Dermis blood vessel endothelial cell (primary cell): ENCODE measurements around the gene CYFIP2. TPM values are rescaled to one million over a fixed set of nuclear protein-coding genes. Genes with fewer than 3 reads are reported as not detected.

Source experiments
- DNase-seq: peaks from one replicate; pipeline ENCODE4 v3.0.0; 2010
- total RNA-seq: library from RNA; depleted of rRNA; stranded (reverse); fragments of >200 nt; gene quantifications from 2 replicates; pipeline ENCODE4 v1.2.3, GENCODE V29; 2014

CYFIP2 gene
- total RNA-seq, 1 donor from 2014 or later: 11.7 TPM

DNA sequence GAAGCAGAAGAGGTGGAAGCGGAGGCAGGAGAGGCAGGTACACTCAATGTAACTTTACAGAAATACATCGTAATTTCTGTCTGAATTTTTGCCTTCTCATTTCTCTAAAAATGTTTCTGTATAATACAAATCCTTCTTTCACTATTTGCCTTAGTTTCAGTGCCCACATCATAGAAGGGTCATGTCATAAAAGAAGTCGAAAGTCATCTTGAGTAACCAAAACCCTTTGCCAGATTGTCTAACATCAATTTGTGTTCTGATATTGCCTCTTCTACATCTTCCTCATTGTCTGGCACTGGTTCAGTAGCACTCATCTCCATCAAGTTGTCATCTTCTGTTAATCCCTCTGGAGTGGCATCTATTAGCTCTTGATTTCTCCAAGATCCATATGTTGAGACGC is 6.2 kb upstream of the CYFIP2 start:
- no peak for DNase-seq

DNA sequence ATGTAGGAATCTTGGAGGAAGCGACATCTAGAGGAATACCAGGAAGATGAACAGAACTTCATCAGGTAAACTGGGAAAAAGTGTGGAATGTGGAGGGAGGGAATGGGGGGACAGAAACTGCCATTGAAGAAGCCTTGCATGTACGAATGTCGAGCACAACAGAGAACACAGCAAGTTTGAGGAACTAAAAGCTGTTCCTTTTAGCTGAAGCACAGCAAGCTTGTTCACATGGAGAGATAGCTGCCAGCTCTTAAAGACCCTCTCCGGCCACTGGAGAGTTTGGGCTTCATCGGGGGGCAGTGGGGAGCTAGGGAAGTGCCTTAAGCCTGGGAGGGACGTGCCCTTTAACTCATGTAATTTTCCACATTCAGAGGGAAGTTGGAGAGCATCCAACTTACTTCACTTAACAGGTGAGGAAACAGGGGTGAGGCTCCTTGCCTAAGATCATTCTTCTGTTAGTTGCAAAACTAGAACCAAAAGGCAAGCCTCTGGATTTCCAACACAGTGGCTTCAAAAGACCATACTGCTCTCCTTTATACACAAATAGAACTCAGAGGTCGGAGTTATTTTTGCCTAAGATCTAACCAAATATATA is 2.3 kb upstream of the CYFIP2 start:
- DNase-seq: no peak

DNA sequence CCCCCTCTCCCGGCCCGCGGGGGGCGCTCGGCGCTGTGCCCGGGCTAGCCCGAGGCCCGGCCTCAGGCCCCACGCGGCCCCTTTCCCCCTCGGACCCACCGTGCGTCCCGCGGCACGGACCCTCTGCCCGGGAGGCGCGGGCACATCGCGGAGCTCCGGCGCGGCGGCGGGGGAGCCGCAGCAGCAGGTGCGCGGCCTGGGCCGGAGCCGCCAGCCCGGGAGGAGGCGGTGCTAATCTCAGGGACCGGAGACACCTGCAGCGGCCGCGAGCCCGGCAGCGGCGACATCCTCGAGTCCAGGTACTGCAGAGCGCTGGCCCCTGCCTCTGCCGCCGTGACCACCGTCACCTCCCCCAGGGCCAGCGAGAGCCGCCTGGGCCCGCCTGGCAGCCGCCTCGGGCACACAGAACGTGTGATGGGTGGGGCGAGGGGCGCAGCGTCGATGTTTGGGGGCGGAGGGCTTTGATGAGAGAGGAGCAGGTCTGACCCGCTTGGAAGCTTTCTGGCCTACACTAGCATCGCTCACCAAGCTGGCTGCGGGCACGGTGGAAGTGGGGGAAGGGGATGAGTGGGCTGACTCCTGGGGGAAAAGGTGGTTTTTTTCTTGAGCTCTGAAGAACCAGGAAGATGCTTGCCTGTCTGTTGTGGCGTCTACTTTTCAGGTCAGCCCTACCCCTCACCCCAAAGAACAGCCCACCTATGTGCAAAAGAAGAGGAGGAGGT is 524 bp downstream of the CYFIP2 start:
- peak; percentile 6 for DNase-seq

DNA sequence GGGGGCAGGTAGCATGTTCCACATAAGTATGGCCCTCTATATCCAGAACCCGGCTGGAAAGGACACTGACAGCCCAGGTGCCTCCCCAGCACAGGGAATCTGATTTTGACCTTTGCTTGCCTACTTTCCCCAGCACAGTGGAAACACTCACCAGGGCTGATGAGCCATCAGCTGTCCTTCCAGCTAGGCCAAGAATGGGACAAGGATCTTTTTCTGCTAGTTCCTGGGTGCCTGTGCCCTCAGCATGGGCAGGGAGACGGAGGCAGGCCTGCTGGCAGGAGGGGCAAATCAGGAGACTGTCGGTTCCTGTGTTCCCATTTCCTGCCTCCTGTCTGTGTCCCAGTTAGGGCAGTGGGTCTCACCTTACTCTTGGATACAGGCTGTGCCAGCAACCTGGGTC is 1.1 kb downstream of the CYFIP2 start:
- DNase-seq: no peak

DNA sequence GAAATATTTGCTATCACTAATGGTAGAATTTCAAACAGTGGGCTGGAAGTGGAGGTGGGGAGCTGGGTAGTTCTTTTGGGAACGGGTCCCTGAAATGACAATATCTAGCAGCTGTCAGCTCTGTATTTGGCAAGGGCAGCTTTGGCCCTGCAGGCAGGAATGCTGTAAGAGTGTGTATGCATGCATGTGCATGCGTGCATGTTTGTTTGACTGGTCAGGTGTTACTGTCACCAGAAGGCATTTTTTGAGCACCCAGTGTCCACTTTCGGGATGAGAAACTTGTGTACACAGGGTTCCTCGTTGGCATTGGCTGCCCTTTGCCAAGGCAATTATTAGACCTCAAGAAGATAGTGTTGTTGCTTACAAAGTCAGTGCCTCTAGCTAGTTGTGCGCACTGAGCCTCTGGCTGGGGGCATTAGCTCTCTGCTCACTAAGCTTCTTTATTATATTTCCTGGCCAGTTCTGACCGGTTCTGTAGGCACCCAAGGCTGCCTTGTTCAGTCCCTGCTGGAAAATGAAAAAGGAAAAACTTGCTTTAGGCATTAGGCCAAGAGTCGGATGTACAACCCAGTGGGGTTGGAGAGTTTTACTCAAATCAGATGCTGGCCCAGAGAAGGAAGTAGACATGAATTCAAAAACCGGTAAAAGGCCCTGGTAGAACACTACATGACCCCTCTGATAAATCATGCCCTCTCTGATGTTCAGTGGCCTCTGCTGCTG is 2.0 kb downstream of the CYFIP2 start:
- DNase-seq: no peak

DNA sequence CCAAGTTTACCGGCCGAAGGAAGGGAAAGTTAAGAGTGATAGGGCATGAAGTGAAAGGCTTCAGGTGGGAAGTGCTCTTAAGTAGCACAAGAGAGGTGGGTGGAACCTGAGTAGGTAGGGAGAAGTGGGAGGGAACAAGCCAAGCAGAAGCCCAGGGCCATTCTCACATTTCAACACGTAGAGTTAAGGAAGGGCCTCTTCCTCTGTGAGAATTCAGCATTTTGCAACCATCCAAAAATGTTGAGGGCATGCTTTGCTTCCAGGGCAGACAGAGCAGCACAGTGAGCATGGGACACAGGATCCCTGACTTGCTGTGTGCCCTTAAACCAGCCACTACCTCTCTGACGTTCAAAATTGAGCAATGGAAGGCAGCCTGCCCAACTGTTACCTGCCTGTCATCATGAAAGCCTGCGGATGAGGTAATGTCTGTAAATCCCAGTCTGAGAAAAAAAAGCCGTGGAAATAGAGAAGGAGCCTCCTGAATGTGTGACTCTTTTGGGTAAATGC is 3.3 kb downstream of the CYFIP2 start:
- no peak for DNase-seq

DNA sequence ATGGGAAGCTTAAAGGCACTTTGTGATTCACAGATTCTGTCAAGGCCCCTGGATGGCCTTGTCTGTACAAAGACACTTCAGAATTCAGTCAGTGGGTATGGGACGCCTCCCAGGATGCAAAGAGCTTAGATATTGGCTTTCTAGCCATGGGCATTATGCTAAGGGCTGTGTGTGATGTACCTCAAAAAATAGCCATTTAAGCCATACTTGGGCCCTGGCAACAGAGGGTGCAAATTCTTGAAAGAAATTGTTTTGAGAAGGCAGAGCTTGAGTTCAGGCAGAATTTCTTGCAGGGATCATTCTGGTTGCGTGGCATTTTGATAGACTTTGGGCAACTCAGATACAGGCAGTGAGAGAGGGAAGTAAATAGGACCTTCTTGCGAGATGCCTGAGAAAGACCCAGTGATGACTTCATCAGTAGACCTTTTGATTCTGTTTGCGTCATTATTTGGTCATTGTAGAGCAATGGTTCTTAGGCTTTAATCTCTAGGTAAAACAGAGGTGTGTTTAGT is 3.9 kb downstream of the CYFIP2 start:
- no peak for DNase-seq

DNA sequence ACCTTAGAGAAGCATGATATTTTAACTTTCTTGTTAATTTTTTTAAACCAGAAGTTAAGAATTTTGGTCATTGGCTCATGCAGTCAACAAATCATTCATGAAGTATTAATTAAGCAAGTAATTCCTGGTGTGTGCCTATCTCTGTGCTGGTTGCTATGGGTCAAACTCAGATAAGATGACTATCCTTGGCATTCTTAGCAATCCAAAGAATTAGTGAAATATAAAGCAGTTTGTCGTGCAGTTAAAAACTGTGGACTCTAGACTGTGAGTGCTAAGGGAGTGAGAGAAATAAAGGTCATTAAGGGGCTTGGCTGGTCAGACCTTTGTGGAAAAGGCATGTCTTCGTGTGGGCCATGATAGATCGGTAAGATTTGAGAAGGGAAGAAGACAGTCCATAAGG is 4.8 kb downstream of the CYFIP2 start:
- DNase-seq: no peak

DNA sequence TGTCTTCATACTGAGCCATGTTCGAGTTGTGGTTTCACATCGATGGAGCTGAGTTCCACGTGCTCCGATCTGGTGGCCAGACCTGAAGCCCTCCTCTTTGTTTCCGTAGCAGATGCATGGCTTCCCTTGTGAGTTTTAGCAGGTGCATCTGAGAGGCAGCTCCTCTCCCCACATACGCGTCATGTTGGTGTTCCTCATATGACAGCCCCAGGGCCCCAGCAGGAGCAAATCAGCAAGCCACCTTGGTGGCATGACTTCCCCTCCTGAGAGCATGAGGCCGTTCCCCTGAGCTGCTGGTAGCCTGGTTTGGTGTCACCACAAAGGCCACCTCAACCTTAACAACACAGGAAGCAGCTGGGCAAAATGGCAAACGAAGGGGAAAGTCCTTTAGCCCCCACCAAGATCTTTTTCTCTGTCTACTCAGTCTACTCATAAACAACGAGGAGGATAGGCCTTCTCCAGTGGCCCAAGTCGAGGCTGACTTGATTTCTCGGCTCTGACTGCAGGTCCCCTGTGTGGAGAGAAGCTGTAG is 5.9 kb downstream of the CYFIP2 start:
- DNase-seq: no peak

DNA sequence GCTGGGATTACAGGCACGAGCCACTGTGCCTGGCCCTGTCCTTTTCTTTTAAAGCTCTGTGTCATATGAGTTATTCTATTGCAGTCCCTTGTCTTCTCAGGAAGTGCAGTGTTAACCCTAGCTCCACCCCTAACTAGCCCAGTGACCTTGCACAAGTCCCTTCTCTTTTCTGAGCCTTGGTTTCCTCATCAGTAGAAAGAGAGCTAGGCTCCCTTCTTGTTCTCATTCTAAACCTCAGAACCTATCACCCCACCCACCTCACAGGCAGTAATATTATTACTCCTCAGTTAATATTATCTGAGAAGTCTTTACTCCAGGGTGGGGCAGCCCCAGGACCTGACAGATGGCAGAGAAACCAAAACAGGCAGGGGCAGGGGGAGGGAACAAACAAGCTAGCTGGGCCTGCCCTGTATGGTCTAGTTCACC is 7.2 kb downstream of the CYFIP2 start:
- DNase-seq: no peak

DNA sequence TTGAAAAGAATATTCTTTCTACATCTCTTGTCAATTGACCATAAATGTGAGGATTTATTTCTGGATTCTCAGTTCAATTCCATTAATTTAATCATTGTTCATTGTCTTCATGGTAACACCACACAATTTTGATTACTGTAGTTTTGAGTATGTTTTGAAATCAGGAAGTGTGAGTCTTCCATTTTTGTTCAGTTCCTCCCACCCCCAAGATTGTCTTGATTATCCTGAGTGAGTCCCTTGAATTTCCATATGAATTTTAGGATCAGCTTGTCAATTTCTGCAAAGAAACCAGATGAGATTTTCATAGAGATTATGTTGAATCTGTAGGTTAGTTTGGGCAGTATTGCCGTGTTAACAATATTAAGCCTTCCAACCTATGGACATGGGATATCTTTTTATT is 9.5 kb downstream of the CYFIP2 start:
- DNase-seq: no peak

DNA sequence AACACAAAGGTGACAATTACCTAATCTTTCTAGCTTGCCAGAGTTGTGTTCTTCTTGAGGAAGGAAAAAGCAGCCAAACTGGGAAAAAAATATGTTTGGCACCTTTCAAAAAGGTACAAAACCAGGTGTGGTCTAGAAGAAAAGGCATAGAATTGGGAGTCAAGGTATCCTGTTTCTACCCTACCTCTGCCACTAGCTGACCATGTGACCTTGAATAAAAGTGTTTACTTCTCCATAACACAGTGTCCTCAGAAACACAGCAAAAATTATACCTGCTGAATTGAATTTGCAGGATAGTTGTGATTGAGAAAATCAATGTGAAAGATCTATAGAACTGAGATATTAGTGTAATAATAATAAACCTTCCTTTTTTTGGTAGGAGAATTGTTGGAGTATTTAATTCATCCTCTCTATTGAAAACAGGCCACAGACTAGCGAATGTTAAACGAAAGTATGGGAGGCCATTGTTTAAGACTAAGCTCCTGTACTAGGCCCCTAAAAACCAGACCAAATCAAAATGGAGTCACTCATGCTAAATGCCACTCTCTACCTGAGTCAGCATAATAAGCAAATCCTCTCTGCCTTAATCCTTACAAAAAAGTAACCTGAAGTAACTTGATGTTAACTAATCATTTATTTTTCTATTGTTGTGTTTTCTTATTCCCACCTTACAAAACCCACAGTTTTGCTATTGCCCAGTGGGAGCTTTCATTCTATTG is 12.6 kb downstream of the CYFIP2 start:
- DNase-seq: no peak

DNA sequence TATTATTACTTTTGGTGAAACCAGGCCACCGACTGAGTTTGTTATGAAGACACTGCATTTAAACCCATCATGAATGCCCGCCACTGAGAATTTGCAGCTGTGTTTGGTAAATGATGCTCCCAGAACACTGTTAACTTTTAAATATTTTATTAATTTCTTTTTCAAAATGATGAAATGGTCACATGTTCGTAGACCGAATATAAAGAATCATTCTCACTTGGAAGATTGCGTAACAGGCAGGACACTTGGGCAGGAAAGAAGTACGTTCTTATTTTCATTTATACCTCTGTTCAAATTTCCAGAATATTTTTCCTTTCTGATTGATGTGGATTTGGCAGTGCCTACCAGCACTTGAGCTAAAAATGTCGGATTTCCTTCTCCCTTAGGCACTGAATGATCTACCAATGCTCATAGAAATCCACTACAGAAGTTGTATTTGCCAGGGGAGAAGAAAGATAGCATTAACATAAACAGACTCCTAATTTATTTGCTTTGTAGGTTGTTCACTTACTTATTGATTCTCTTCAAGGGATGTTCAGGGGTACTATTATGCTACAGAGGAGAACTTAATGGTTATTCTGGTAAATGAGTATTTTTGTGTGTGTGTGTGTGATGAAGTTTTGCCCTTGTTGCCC is 13.8 kb downstream of the CYFIP2 start:
- DNase-seq: no peak

DNA sequence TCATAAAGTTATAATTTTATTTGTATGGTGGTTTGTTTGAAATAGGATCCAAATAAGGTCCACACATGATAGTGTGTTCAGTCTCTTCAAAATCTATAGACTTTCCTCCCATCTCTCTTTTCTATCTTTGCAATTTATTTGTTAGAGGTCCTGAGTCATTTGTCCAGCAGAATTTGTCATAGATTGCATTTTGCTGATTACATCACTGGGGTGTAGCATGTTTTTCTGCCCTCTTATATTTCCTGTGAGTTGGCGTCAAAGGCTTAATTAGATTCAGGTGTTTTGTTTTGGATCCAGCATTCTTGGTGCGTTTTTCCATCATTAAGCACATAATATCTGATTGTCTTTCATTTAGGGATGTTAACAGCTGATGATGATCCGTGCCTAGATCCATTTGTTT is 15.0 kb downstream of the CYFIP2 start:
- no peak for DNase-seq

DNA sequence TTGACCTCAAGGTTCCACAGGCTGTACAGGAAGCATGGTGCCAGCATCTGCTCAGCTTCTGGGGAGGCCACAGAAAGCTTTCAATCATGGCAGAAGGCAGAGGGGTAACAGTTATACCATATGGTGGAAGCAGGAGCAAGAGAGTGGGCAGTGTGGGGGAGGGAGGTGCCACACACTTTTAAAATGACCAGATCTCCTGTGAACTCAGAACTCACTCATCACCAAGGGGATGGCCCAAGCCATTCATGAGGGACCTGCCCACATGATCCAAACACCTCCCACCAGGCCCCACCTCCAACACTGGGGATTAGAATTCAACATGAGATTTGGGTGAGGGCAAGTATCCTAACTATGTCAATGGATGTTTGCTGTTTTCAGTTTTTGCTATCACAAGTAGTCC is 16.2 kb downstream of the CYFIP2 start:
- DNase-seq: no peak

DNA sequence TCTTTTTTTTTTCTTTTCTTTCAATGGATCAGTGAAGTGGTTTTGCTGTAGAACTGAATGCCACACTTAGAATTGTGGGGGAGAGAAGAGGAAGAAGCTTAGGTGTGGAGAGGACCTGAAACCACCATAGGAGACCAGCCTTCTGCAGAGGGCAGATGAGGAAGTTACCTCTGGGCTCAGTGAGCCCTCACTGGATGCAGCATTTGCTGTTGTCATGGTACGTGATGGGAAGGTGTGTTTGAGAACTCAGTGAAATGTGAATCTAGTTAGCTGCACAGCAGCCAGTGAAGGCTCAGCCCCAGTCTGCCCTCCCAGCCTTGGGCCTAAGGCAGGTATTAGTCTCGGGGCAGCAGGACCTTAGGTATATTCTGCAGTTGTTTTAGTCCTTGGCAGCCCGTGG is 17.5 kb downstream of the CYFIP2 start:
- no peak for DNase-seq

DNA sequence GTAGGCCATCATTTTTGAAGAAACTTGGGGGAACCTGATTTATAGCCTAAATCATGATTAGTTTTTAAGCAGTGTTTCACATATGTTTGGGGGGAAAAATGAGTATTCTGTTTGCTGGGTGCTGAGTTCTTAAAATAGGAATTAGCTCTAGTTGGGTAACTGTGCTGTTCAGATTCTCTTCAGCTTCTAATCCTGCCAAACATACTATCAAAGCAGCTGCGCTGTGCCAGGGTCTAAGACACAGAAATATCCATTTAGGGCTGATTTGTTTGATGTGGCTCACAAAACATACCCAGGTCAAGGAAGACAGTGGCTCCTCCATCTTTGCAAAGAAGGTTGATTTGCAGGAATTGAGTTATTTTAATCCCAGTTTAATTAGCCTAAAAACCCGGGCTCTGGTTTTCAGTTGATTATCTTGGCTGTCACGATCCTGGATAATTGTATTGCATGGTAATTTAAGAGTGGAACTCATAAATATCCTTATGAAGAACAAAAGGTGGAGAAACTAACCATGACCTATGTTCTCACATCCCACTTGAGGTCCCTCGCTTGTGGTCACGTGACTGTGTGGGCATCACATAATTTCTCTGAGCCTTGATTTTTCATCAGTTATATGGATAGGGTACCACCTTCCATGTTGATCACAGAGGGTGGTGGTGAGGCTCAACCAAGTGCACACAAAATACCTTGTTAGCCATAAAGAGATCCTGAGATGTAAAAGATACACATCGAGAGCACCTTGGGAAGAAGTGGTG is 18.7 kb downstream of the CYFIP2 start:
- DNase-seq: no peak

DNA sequence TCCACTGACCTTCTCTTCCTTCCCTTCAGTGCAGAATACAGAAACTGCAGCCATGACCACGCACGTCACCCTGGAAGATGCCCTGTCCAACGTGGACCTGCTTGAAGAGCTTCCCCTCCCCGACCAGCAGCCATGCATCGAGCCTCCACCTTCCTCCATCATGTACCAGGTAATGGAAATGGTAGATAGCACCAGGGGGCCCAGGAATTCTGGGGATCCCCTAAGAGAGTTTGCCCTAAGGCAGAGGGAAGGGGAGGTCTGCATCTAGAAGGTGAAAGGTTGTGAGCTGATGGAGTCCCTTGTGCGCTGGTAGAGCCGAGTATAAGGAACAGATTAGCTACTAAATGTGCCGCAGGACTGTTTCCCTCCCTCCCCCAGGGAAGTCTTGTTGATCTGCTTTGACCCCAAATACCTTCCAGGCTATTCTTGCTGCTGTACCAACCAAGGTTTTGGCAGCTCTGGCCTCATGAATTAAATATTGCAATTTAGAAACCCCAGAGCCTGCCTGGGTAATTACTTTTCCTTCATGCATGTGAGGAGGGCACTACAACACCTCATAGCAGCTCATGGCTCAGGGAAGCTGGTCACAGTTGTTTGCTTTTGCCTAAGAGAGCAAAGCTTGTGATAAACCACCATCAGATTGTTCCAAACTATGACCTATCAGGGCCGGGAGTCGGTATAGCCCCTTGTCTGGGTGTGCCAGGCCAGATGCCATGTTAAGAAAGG is 19.6 kb downstream of the CYFIP2 start:
- DNase-seq: no peak

DNA sequence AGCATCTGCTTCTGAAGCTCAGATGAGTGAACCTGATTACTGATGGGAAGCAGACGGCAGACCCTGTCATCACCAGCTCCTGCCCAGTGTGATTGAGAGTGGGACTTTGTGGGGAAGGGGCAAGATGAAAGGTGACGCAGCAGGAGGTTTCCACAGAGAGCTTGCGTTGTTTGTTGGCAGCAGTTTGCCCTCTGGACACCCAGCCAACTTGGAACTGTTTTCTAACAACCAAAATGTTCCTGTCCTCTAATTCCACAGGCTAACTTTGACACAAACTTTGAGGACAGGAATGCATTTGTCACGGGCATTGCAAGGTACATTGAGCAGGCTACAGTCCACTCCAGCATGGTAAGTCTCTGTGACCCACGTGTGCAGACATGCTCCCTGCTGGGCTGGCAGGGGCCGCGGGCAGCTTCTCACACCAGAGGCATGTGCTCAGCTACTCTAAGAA is 20.9 kb downstream of the CYFIP2 start:
- DNase-seq: no peak

DNA sequence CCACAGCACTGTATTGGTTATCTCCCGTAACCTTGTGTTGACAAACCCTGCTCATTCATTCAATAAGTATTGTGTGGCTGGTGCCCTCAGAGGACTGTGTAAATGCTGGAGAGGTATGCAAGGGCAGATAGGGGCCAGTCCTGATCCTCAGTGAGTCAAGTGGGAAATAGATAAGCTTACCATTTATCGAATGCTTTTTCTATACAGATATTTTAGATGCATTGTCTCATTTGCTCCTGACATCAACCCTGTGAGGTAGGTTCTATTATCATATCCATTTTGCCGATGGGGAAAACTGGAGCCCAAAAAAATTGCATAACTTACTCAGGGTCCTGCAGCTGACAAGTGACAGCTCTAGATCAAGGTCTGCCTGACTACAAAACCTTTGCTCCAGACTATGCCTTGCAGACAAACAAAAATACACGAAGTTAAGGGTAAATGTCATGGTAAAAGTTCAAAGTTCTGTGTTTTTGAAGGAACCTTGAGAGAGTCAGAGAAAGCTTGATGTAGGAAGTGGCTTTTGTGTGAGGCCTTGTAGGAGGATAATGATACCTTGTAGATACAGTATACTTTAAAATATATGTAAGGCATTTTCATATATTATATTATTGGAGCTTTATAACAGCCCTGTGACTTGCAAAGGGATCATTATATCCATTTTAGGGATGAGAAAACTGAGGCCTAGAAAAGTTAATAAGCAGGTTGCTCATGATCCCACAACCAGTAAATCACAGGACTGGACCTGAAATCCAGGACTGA is 22.7 kb downstream of the CYFIP2 start:
- no peak for DNase-seq
